ENCODE results near the gene PMM1.
"Not testable (repeated sequence)": the region's sequence is repeated elsewhere in the genome, so short reads cannot be mapped to it uniquely, and the experiment has no call there.

Gene PMM1

GRCh38 chr22:41562461-41562860 is 27.2 kb downstream of the PMM1 start:
- no peak for ATAC-seq

GRCh38 chr22:41561788-41562187 is 27.9 kb downstream of the PMM1 start:
- ATAC-seq: no peak

GRCh38 chr22:41561335-41561734 is 28.3 kb downstream of the PMM1 start:
- ATAC-seq: no peak

GRCh38 chr22:41560095-41560471 is 29.6 kb downstream of the PMM1 start:
- ATAC-seq: no peak

- ATAC-seq: not testable (repeated sequence)
Measured at GRCh38 chr22:41558241-41558630, 31.4 kb downstream of the PMM1 start.

GRCh38 chr22:41557401-41558240 is 32.0 kb downstream of the PMM1 start:
- ATAC-seq: peak; percentile 32 to 48

GRCh38 chr22:41556561-41556960 is 33.1 kb downstream of the PMM1 start:
- no peak for ATAC-seq

- ATAC-seq: no peak
Measured at GRCh38 chr22:41555325-41555982, 34.2 kb downstream of the PMM1 start.

- no peak for ATAC-seq
Measured at GRCh38 chr22:41551877-41552582, 37.6 kb downstream of the PMM1 start.

- no peak for ATAC-seq
Measured at GRCh38 chr22:41550952-41551491, 38.6 kb downstream of the PMM1 start.

GRCh38 chr22:41548830-41549211 is 40.8 kb downstream of the PMM1 start:
- ATAC-seq: no peak

- ATAC-seq: no peak
Measured at GRCh38 chr22:41544671-41545476, 44.8 kb downstream of the PMM1 start.

- ATAC-seq: peak; percentile 97 to 98
Measured at GRCh38 chr22:41543854-41544670, 45.6 kb downstream of the PMM1 start, which contains the start of gene POLR3H. POLR3H (minus strand) TSS chr22:41544470; CDS start chr22:41544101, 369 bp downstream.

GRCh38 chr22:41542224-41542623 is 47.4 kb downstream of the PMM1 start:
- ATAC-seq: no peak

- ATAC-seq: no peak
Measured at GRCh38 chr22:41541484-41541883, 48.2 kb downstream of the PMM1 start.

GRCh38 chr22:41540365-41540764 is 49.3 kb downstream of the PMM1 start:
- ATAC-seq: no peak

- ATAC-seq: no peak
Measured at GRCh38 chr22:41540006-41540315, 49.7 kb downstream of the PMM1 start.

GRCh38 chr22:41539146-41540005 is 50.3 kb downstream of the PMM1 start:
- no peak for ATAC-seq

GRCh38 chr22:41538583-41538982 is 51.1 kb downstream of the PMM1 start:
- ATAC-seq: no peak

GRCh38 chr22:41537203-41537602 is 52.4 kb downstream of the PMM1 start:
- no peak for ATAC-seq

- ATAC-seq: no peak
Measured at GRCh38 chr22:41535244-41535643, 54.4 kb downstream of the PMM1 start.
